NCI-H187 (cell line): ENCODE results near the gene SMURF1.
"Not testable (repeated sequence)": the region's sequence is repeated elsewhere in the genome, so short reads cannot be mapped to it uniquely, and the experiment has no call there.

Experiments used
- DNase-seq, 2 experiments: peaks; one replicate each; lab custom pipeline; 2025; lab: John Stamatoyannopoulos, UW

SMURF1 gene

GRCh38 chr7:99054781-99055180, 89.1 kb downstream of the SMURF1 start:
- DNase-seq, result no peak

GRCh38 chr7:99050971-99051370, 92.9 kb downstream of the SMURF1 start:
- DNase-seq, result no peak

GRCh38 chr7:99047526-99048077, 96.3 kb downstream of the SMURF1 start:
- no peak for DNase-seq

- no peak for DNase-seq
These were observed 97.2 kb downstream of the SMURF1 start for GRCh38 chr7:99046722-99047121.

GRCh38 chr7:99046262-99046661, 97.6 kb downstream of the SMURF1 start:
- DNase-seq, result not testable (repeated sequence)

GRCh38 chr7:99044858-99045257, 99.0 kb downstream of the SMURF1 start:
- DNase-seq, result not testable (repeated sequence)

- no peak for DNase-seq
These were observed 101.0 kb downstream of the SMURF1 start for GRCh38 chr7:99042957-99043356.

GRCh38 chr7:99041526-99041925, 102.4 kb downstream of the SMURF1 start:
- DNase-seq, result no peak

- DNase-seq, result peak; percentile 38 to 63
These were observed 103.6 kb downstream of the SMURF1 start for GRCh38 chr7:99040104-99040958.

- DNase-seq, result no peak
These were observed 104.5 kb downstream of the SMURF1 start for GRCh38 chr7:99039384-99039891.

GRCh38 chr7:99038086-99038855, 105.6 kb downstream of the SMURF1 start:
- no peak for DNase-seq

GRCh38 chr7:99037327-99037940, 106.5 kb downstream of the SMURF1 start:
- no peak for DNase-seq

- no peak for DNase-seq
These were observed 107.3 kb downstream of the SMURF1 start for GRCh38 chr7:99036546-99037111.

GRCh38 chr7:99035723-99036545, 108.0 kb downstream of the SMURF1 start:
- no peak for DNase-seq

- DNase-seq, result no peak
These were observed 108.8 kb downstream of the SMURF1 start for GRCh38 chr7:99034932-99035722.

GRCh38 chr7:99033765-99034164, 110.1 kb downstream of the SMURF1 start:
- DNase-seq, result no peak

GRCh38 chr7:99032928-99033327, 111.0 kb downstream of the SMURF1 start:
- DNase-seq, result no peak

- DNase-seq, result no peak
These were observed 112.4 kb downstream of the SMURF1 start for GRCh38 chr7:99031496-99031895.

GRCh38 chr7:99030951-99031350, 113.0 kb downstream of the SMURF1 start:
- no peak for DNase-seq

- no peak for DNase-seq
These were observed 113.5 kb downstream of the SMURF1 start for GRCh38 chr7:99030457-99030856.
